NCI-H1048 (cell line): ENCODE data around the gene SECISBP2.
"Not testable (repeated sequence)": the region's sequence is repeated elsewhere in the genome, so short reads cannot be mapped to it uniquely, and the experiment has no call there.

ENCODE experiments used
- DNase-seq: peaks from one replicate; lab custom pipeline; 2025; lab: John Stamatoyannopoulos, UW

SECISBP2 gene

GRCh38 chr9:89364666-89365531 is 46.6 kb downstream of the SECISBP2 start:
- DNase-seq, result no peak

GRCh38 chr9:89365532-89365912 is 47.2 kb downstream of the SECISBP2 start:
- no peak for DNase-seq

- no peak for DNase-seq
Observed at GRCh38 chr9:89366711-89367110, 48.4 kb downstream of the SECISBP2 start.

GRCh38 chr9:89367281-89367680 is 49.0 kb downstream of the SECISBP2 start:
- DNase-seq, result no peak

GRCh38 chr9:89367726-89368437 is 49.6 kb downstream of the SECISBP2 start:
- DNase-seq, result no peak

GRCh38 chr9:89368550-89368949 is 50.2 kb downstream of the SECISBP2 start:
- no peak for DNase-seq

- no peak for DNase-seq
Observed at GRCh38 chr9:89368978-89369377, 50.7 kb downstream of the SECISBP2 start.

- no peak for DNase-seq
Observed at GRCh38 chr9:89370593-89370992, 52.3 kb downstream of the SECISBP2 start.

GRCh38 chr9:89371791-89372190 is 53.5 kb downstream of the SECISBP2 start:
- not testable (repeated sequence) for DNase-seq

GRCh38 chr9:89372230-89372816 is 54.0 kb downstream of the SECISBP2 start:
- DNase-seq, result no peak

GRCh38 chr9:89372979-89373378 is 54.7 kb downstream of the SECISBP2 start:
- no peak for DNase-seq

GRCh38 chr9:89374176-89374575 is 55.9 kb downstream of the SECISBP2 start:
- no peak for DNase-seq

GRCh38 chr9:89375191-89375760 is 57.0 kb downstream of the SECISBP2 start:
- DNase-seq, result no peak

- DNase-seq, result no peak
Observed at GRCh38 chr9:89376286-89376685, 58.0 kb downstream of the SECISBP2 start.

- DNase-seq, result no peak
Observed at GRCh38 chr9:89376741-89377351, 58.5 kb downstream of the SECISBP2 start.

GRCh38 chr9:89377411-89377810 is 59.1 kb downstream of the SECISBP2 start:
- DNase-seq, result no peak

GRCh38 chr9:89378541-89378940 is 60.2 kb downstream of the SECISBP2 start:
- no peak for DNase-seq

GRCh38 chr9:89379031-89379430 is 60.7 kb downstream of the SECISBP2 start:
- no peak for DNase-seq

GRCh38 chr9:89379508-89380115 is 61.3 kb downstream of the SECISBP2 start:
- DNase-seq, result no peak

GRCh38 chr9:89380437-89381307 is 62.4 kb downstream of the SECISBP2 start:
- DNase-seq, result no peak

- DNase-seq, result no peak
Observed at GRCh38 chr9:89381308-89381609, 63.0 kb downstream of the SECISBP2 start.
